ENCODE results near the gene CROCC.
"Not testable (repeated sequence)": the region's sequence is repeated elsewhere in the genome, so short reads cannot be mapped to it uniquely, and the experiment has no call there.

DNA sequence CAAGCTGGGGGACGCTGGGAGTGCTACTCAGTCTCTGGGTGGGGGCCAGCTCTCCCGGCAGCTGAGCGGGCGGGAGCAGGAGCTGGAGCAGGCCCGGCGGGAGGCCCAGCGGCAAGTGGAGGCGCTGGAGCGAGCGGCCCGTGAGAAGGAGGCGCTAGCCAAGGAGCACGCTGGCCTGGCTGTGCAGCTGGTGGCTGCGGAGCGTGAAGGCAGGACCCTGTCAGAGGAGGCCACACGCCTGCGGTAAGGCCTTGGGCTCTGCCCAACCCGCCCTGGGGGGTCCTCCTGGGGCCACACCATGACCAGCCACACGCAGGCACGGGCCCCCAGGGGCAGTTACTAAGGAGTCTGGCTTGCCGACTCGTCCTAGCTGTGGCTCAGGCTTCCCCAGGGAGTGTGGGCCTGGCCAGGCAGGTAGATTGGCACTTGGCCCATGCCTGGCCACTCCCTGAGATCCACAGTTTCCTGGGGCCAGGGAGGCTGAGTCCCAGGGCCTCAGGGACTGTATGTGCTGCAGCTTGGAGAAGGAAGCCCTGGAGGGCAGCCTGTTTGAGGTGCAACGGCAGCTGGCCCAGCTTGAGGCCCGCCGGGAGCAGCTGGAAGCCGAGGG lies 26.7 kb downstream of the CROCC start:
- TF ChIP-seq, protein P1, sequence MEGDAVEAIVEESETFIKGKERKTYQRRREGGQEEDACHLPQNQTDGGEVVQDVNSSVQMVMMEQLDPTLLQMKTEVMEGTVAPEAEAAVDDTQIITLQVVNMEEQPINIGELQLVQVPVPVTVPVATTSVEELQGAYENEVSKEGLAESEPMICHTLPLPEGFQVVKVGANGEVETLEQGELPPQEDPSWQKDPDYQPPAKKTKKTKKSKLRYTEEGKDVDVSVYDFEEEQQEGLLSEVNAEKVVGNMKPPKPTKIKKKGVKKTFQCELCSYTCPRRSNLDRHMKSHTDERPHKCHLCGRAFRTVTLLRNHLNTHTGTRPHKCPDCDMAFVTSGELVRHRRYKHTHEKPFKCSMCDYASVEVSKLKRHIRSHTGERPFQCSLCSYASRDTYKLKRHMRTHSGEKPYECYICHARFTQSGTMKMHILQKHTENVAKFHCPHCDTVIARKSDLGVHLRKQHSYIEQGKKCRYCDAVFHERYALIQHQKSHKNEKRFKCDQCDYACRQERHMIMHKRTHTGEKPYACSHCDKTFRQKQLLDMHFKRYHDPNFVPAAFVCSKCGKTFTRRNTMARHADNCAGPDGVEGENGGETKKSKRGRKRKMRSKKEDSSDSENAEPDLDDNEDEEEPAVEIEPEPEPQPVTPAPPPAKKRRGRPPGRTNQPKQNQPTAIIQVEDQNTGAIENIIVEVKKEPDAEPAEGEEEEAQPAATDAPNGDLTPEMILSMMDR (IDR thresholded peaks at IDR 0.05): not testable (repeated sequence)
- TF ChIP-seq POLR2AphosphoS5 (IDR thresholded peaks at IDR 0.05); POLR2A (IDR thresholded peaks at IDR 0.05); EP300 (IDR thresholded peaks at IDR 0.05; ENCODE audit: low read depth): not testable (repeated sequence)

Data from transverse colon (tissue), 4 donors.